NCI-H1694 (cell line): ENCODE measurements around the gene PATL1.
"Not testable (repeated sequence)": the region's sequence is repeated elsewhere in the genome, so short reads cannot be mapped to it uniquely, and the experiment has no call there.

ENCODE experiments used
- DNase-seq: peaks from one replicate; lab custom pipeline; 2025; lab: John Stamatoyannopoulos, UW

PATL1 gene, protein sequence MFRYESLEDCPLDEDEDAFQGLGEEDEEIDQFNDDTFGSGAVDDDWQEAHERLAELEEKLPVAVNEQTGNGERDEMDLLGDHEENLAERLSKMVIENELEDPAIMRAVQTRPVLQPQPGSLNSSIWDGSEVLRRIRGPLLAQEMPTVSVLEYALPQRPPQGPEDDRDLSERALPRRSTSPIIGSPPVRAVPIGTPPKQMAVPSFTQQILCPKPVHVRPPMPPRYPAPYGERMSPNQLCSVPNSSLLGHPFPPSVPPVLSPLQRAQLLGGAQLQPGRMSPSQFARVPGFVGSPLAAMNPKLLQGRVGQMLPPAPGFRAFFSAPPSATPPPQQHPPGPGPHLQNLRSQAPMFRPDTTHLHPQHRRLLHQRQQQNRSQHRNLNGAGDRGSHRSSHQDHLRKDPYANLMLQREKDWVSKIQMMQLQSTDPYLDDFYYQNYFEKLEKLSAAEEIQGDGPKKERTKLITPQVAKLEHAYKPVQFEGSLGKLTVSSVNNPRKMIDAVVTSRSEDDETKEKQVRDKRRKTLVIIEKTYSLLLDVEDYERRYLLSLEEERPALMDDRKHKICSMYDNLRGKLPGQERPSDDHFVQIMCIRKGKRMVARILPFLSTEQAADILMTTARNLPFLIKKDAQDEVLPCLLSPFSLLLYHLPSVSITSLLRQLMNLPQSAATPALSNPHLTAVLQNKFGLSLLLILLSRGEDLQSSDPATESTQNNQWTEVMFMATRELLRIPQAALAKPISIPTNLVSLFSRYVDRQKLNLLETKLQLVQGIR

DNA sequence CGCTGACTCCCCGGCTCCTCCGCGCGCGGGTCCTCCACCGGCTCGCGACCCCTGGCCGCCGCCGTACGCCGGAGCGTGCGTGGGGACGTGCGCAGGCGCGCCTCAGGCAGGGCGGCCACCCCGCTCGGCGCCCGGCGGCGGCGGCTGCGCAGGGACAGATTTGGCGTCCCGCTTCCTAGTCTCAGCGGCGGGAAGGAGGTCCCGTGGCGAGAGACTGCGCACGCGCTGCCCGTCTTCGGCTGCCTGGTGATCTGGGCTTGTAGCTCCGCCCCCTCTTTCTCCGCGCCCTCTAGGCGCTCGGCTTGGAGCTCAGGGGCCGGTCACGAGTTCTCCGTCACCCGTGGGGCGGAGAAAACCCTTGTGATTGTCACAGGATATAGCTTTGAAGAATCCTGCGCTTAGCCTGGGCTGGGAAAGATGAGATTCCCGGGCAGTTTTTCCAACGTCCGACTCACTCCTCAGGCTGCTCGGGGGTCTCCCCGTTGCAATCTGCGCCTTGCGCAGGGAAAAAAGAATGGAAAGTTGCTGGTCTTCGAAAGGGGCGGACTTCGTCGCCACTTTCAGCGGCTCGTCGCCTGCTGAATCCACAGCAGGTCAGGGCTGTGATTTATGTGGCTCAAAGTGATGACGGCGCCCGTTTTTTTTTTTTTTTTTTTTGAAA is at the start of gene PATL1:
Gene PATL1, minus strand, starts transcription at position 88 of the 661 bp plus-strand sequence. CDS start 142 bp downstream, outside the sequence.
- DNase-seq: peak; percentile 92

DNA sequence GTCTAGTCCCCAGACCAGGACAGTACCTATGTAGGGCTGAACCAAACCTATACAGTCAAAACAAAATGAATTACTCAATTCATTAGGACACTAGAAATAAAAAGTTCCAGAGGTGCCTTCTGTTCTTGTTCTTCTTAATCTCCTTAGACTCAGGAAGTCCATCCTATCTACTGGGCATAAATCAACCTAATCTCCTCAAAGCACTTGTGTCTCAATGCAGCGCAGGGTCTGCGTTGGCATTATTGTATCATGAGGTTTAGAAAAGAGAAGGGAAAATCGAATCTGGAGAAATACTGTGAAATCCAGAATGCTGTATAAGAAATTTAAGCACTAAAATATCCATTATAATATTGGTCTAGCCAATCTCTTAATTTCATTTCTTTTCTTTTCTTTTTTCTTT is 47.2 kb upstream of the PATL1 start:
- no peak for DNase-seq

DNA sequence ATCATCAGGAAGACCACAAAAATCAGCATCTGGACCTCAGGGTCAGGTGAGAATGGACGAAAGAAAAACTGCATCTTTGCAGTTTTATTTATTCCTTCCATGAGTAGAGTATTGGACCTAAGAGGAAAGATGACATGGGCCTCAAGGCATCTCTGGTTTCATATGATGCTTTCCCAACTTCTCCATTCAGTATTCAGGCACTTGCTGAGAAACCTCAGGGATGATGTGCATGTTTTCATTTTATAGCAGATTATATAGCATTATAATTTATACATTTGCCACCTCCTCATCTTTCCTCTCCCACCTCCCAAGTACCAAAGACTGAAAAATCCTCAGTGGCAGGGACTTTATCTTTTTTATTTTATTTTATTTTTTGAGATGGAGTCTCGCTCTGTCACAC is 44.9 kb upstream of the PATL1 start, which contains the start of gene OR10V1:
Gene OR10V1, minus strand, starts transcription at position 101 of the 400 bp plus-strand sequence. Its CDS starts 0 bp downstream, at position 101.
- no peak for DNase-seq

DNA sequence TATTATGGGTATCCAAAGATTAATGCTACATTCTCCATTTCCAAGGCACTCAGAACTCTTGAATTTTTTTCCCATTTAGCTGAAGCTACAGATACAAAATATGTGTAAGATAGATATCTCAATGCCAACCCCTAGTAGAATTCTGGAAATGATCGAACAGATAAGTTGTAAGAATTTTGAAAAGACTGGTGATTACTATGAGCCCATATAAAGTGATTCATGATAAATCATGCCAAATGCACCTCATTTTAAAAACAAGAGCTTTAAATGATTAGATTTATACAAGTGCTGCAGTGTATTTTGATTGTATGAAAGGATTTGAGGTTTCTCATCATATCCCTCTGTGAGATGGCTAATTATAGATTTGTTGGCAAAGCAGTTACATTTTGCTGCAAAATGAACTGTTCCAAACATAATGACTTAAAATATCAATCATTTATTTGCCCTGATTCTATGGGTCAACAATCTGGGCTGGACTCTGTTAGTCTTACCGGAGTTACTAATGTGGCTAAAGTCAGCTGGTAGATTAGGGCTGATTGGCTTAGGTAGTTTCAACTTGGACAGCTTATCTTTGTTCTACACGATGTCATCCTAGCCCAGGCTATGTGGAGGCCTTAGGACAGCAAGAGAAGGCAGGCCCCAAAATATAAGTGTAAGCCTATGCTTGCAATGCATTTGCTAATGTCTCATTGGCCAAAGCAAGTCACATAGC is 41.5 kb upstream of the PATL1 start:
- no peak for DNase-seq

DNA sequence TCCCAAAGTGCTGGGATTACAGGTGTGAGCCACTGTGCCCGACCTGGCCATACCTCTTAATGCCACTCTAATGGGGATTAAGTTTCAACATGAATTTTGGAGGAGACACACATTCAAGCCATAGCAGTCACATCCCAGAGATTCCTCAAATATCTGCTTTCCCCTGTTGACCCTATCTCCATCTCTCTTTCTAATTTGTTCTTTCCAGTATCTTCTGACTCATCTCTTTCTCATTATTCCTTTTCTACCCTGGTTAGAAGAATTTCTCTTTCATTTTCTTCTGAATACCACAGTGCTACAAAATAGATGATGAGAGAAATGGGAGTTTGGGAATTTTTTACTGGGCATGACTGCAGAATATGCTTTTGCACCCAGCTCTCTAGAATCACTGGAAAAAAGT is 39.7 kb upstream of the PATL1 start:
- DNase-seq: no peak

DNA sequence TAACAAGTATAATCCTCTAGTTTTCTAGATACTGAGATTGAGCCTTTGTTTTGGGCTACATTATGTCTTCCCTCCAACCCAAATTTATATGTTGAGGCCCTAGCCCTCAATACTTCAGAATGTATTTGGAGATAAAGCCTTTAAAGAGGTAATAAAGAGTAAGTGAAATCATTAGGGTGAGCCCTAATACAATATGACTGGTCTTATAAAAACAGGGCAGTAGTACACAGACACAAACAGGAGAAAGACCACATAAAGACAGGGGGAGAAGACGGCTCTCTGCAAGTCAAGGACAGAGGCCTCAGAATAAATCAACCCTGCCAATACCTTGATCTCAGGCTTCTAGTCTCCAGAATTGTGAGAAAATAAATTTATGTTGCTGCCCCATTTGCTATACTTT is 38.5 kb upstream of the PATL1 start:
- DNase-seq: no peak

DNA sequence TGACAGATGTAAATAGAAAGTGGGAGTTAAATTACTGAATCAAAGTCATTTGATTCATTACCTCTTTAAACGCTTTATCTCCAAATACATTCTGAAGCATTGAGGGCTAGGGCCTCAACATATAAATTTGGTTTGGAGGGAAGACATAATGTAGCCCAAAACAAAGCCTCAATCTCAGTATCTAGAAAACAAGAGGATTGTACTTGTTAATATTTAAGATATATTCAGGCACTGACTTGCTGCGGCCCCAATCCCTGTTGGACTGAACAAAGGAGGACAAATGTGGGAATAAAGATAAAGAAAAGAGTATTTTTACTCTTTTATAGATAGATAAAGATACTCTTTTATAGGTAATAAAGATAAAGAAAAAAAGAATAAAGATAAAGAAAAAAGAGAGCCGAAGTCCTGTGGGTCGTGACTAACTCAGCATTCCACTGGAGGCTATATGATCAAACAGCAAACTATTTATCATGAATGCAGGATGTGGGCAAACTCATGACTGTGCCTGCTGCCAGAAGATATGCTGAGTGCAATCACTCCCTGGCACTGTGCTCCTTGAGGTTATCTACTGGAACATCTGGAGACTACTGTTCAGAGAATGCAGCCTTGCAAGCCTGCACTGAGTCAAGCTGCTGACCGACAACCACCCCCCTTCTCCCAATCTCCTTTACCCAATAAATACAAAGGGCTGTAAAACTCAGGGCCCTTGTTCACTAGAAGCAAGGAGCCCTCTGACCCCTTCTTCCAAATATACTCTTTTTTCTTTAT is 37.9 kb upstream of the PATL1 start:
- no peak for DNase-seq

DNA sequence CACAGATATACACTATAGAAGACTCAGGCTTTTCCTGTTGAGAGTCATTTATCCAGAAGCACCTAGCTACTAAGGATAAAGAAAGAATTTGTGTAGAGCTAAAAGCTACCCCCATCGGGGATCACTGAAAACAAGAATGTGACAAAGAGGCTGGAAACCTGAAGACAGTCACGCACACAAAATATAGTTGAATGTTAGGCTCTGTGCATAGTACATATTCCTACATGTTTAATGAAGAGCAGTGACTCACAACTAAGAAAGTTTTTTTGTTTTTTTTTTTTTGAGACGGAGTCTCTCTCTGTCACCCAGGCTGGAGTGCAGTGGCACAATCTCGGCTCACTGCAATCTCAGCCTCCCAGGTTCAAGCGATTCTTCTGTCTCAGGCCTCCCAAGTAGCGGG is 36.5 kb upstream of the PATL1 start:
- no peak for DNase-seq

DNA sequence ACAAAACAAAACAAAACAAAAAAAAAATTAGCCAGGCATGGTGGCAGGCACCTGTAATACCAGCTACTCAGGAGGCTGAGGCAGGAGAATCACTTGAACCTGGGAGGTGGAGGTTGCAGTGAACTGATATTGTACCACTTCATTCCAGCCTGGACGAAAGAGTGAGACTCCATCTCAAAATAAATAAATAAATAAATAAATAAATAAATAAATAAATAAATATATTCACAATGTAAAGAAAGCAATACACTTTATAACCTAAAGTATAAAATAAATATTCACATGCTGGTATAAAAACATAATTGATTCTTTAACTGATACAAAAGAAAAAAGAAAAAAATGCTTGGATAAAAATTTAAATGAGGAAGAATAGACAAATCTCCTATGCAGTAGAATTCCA is 34.7 kb upstream of the PATL1 start:
- DNase-seq: not testable (repeated sequence)

DNA sequence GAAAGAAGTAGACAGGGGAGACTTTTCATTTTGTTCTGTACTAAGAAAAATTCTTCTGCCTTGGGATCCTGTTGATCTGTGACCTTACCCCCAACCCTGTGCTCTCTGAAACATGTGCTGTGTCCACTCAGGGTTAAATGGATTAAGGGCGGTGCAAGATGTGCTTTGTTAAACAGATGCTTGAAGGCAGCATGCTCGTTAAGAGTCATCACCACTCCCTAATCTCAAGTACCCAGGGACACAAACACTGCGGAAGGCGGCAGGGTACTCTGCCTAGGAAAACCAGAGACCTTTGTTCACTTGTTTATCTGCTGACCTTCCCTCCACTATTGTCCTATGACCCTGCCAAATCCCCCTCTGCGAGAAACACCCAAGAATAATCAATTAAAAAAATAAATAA is 31.3 kb upstream of the PATL1 start:
- not testable (repeated sequence) for DNase-seq

DNA sequence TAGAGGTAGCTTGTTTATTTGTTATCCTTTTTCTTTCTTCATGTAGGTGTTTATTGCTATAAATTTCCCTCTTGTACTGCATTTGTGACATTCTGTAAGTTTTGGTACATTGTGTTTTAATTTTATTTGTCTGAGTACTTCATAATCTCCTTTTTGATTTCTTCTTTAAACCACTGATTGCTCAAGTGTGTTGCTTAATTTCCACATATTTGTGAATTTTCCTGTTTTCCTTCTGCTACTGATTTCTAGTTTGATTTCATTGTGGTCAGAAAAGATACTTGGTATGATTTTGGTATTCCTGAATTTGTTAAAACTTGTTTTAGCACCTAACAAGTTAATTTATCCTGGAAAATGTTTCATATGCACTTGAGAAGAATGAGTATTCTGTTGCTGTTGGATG is 29.7 kb upstream of the PATL1 start:
- DNase-seq: no peak

DNA sequence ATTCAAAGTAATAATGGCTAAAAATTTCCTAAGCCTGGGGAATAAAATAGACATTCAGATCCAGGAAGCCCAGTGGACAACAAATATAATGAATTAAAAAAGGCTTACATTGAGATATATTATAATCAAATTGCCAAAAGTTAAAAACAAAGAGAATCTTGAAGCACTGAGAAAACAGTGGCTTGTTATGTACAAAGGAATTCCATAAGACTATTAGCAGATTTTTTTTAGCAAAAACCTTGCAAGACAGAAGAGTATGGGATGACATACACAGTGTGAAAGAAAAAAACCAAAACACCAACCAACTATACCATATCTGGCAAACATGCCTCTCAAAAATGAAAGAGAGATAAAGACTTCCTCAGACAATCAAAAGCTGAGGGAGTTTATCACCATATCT is 24.1 kb upstream of the PATL1 start:
- no peak for DNase-seq

DNA sequence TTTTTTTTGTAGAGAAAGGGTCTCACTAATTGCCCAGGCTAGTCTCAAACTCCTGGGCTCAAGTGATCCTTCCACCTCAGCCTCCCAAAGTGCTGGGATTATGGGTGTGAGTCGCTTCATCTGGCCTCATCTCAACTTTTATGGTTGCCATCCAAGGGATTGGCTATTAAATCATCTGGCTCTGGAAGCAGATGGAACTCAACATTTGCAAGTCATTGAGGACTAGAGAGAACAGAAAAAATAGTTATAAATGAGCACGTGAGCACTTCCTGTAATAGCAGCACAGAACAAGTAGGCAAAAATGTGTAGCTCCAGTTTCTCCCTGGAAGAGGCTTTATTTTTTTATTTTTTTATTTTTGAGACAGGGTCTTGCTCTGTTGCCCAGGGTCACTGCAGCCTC is 22.3 kb upstream of the PATL1 start:
- no peak for DNase-seq

DNA sequence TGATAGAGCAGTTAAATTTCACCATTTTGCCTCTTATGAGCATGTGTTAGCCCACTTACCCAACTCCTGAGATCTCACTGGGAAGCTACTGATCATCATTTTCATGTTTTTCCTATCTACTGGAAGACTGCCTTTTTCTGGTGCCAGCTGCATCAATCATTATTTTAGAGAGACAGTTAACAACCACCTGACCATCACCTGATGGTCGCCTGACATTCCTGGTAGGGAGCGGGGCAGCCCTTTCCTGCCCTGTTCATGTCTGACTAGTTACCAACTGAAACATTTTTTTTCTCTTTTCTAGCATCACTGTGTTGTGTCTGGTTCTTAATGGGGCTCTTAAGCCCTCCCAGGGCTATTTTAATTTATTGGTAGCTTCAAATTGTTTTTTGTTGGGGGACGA is 20.2 kb upstream of the PATL1 start:
- no peak for DNase-seq

DNA sequence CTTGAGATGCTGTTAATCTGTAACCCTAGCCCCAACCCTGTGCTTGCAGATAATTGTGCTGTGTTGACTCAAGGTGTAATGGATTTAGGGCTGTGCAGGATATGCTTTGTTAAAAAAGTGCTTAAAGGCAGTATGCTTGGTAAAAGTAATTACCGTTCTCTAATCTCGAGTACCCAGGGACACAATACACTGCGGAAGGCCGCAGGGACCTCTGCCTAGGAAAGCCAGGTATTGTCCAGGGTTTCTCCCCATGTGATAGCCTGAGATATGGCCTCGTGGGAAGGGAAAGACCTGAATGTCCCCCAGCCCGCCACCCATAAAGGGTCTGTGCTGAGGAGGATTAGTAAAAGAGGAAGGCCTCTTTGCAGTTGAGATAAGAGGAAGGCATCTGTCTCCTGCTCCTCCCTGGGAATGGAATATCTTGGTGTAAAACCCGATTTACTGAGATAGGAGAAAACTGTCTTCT is 12.5 kb upstream of the PATL1 start:
- DNase-seq: not testable (repeated sequence)

DNA sequence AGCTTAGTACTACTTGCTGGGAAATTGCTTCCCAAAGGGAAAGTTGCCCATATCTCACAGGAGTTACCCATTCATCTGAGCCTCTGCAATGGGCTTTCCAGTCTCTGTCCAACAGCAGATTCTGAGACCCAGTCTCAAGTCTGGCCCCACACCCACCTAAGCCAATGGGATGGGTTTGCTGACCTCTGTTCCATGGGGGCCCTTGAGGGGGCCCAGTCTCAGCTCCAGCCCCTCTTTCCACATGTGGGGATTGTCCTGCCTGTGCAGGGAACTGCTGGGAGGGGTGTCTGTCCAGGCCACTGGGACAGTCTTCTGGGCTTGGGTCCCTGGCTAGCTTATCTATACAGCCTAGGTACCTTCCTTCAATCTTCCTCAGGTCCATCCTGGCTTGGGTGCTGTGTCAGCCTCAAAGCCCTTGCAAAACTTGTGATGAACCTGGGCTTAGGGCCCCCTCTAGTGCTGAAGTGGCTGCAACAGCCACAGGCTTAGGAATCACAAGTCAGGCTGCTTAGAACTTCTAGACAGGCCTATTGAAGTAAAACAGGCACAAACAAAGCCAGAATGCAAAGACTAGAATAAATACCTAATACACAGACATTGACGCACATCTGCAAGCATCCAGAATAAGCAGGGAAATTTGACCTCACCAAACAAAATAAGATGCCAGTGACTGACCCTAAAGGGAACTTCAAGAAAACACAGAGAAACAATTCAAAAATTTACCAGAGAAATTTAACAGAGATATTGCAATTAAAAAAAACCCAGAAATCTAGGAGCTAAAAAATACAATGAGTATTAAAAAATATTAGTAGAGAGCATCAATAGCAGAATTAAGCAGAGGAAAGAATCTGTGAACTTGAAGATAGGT is 11.7 kb upstream of the PATL1 start:
- no peak for DNase-seq

DNA sequence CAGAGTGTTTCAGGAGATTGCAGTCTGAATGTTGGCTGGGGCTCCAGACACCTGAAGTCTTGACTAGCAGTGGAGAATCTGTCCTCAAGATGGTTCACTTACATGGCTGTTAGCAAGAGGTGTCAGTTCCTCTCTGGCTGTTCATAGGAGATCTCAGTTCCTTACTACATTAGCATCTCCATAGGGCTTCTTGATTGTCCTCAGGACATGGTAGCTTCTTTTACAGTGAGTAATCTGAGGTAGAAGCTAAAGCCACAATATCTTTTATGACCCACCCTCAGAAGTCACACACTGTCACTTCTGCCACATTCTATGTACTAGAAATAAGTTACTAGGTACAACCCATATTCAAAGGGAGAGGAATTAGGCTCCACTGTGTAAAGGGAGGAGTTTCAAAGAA is 10.5 kb upstream of the PATL1 start:
- DNase-seq: no peak

DNA sequence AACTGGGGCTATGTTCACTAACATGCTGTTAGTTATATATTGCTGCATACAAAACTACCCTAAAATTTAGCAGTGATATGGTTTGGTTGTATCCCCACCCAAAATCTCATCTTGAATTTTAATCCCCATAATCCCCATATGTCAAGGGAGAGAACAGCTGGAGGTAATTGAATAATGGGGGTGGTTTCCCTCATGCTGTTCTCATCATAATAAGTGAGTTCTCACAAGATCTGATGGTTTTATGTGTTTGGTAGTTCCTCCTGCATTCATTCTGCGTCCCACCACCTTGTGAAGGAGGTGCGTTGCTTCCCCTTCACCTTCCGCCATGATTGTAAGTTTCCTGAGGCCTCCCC is 10.0 kb upstream of the PATL1 start:
- no peak for DNase-seq

DNA sequence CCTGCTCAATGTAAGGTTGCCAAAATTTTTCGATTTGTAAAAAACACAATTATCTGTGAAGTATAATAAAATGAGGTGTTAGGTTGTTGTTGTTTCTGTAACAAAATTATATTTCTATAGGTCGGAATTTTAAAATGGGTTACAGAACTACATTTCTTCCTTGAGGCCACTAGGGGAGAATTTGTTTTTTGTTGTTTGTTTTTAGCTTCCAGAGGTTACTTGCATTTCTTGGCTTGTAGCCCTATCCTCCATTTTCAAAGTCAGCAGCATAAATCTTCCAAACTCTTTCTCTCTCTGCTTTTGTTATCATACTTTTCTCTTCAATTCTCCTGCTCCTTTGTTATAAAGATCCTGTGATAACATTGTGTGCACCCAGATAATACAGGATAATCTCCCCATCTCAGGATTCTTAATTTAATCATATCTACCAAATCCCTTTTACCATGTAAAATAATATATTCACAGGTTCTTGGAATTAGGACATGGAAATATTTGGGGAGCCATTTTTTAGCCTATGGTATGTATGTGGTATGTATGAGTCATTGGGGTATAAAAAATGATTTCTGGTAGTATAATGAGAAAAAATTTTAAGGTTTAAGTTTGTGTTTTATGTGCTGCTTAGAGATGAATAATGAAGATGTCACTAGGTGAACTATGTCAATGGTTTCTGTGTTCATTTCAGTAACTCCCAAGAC is 9.4 kb upstream of the PATL1 start:
- no peak for DNase-seq

DNA sequence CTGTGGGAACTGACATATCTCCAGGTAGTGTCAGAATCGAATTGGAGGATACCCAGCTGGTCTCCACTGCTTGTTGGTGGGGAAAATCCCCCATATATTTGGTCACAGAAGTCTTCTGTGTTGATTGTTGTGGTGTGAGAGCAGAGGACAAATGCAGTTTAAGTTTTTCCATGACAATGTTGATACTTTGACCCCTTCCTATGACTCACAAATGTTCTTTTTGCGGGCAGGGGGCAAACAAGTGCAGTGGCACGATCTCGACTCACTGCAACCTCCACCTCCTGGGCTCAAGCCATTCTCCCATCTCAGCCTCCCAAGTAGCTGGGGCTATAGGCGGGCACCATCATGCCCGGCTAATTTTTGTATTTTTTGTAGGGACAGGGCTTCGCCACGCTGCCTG is 7.4 kb upstream of the PATL1 start:
- no peak for DNase-seq
